Measurements from ENCODE around the gene PRDM15. TPM values are rescaled to one million over a fixed set of nuclear protein-coding genes. Genes with fewer than 3 reads are reported as not detected.

PRDM15 gene
- total RNA-seq, 1 experiment from 2014 or later = 16.7 TPM

- Histone ChIP-seq H3K36me3 (ENCODE audit: insufficient read depth, low read length, poor library complexity, severe bottlenecking) (no peaks in the 10 kb centered on the region), H3K4me1 (ENCODE audit: insufficient read depth, low read length, poor library complexity, severe bottlenecking) (peaks cover 9% of the 10 kb centered on the region), H3K9me3 (ENCODE audit: low read depth, low read length, poor library complexity, severe bottlenecking) (no peaks in the 10 kb centered on the region), H3K27ac (ENCODE audit: low read depth, low read length, poor library complexity, severe bottlenecking) (no peak overlapping the region), H3K27me3 (replicated peaks; ENCODE audit: insufficient read depth, low read depth, low read length, poor library complexity) (peaks cover 3% of the 10 kb centered on the region), H3K4me3 (ENCODE audit: low read depth, low read length, poor library complexity, severe bottlenecking) (no peak overlapping the region)
- ChIA-PET CTCF (no interaction called here), POLR2A (ENCODE audit: low non-redundant PET) (no interaction called here)
- no peak for TF ChIP-seq CTCF (conservative IDR thresholded peaks at IDR 0.05; ENCODE audit: low read depth, low read length)
- TF ChIP-seq EZH2 (IDR thresholded peaks at IDR 0.05; ENCODE audit: borderline replicate concordance, low read depth, low read length, poor library complexity, severe bottlenecking) = no peak
- BruUV-seq (replicated peaks) = no TSS peak
- no peak for DNase-seq (ENCODE audit: low spot score)
- intact Hi-C loops (cut with micrococcal nuclease; ENCODE audit: unreplicated experiment) = no loop called here
These were observed 106.6 kb downstream of the PRDM15 start for GRCh38 chr21:41772351-41773080.

- CTCF ChIA-PET = no interaction called here
- no peak for DNase-seq (ENCODE audit: low spot score)
- no peak overlapping the region for H3K4me3 ChIP-seq (ENCODE audit: low read depth, low read length, poor library complexity, severe bottlenecking)
- POLR2A ChIA-PET (ENCODE audit: low non-redundant PET) = no interaction called here
- H3K27me3 ChIP-seq (replicated peaks; ENCODE audit: insufficient read depth, low read depth, low read length, poor library complexity) = peaks cover 3% of the 10 kb centered on the region
- H3K9me3 ChIP-seq (ENCODE audit: low read depth, low read length, poor library complexity, severe bottlenecking) = no peaks in the 10 kb centered on the region
- no peak overlapping the region for H3K27ac ChIP-seq (ENCODE audit: low read depth, low read length, poor library complexity, severe bottlenecking)
- intact Hi-C loops (cut with micrococcal nuclease; ENCODE audit: unreplicated experiment) = no loop called here
- H3K4me1 ChIP-seq (ENCODE audit: insufficient read depth, low read length, poor library complexity, severe bottlenecking) = peaks cover 12% of the 10 kb centered on the region
- BruUV-seq (replicated peaks) = no TSS peak
- H3K36me3 ChIP-seq (ENCODE audit: insufficient read depth, low read length, poor library complexity, severe bottlenecking) = no peaks in the 10 kb centered on the region
- TF ChIP-seq CTCF (conservative IDR thresholded peaks at IDR 0.05; ENCODE audit: low read depth, low read length) (no peak), EZH2 (IDR thresholded peaks at IDR 0.05; ENCODE audit: borderline replicate concordance, low read depth, low read length, poor library complexity, severe bottlenecking) (no peak)
These were observed 107.6 kb downstream of the PRDM15 start for GRCh38 chr21:41771625-41771945.

- CTCF ChIA-PET = no interaction called here
- Histone ChIP-seq H3K9me3 (ENCODE audit: low read depth, low read length, poor library complexity, severe bottlenecking) (no peaks in the 10 kb centered on the region), H3K27ac (ENCODE audit: low read depth, low read length, poor library complexity, severe bottlenecking) (peak overlapping the region; percentile 11), H3K4me3 (ENCODE audit: low read depth, low read length, poor library complexity, severe bottlenecking) (no peak overlapping the region), H3K4me1 (ENCODE audit: insufficient read depth, low read length, poor library complexity, severe bottlenecking) (peaks cover 12% of the 10 kb centered on the region), H3K36me3 (ENCODE audit: insufficient read depth, low read length, poor library complexity, severe bottlenecking) (no peaks in the 10 kb centered on the region), H3K27me3 (replicated peaks; ENCODE audit: insufficient read depth, low read depth, low read length, poor library complexity) (peaks cover 3% of the 10 kb centered on the region)
- BruUV-seq (replicated peaks) = no TSS peak
- intact Hi-C loops (cut with micrococcal nuclease; ENCODE audit: unreplicated experiment) = no loop called here
- no peak for DNase-seq (ENCODE audit: low spot score)
- POLR2A ChIA-PET (ENCODE audit: low non-redundant PET) = no interaction called here
- TF ChIP-seq EZH2 (IDR thresholded peaks at IDR 0.05; ENCODE audit: borderline replicate concordance, low read depth, low read length, poor library complexity, severe bottlenecking) = no peak
- TF ChIP-seq CTCF (conservative IDR thresholded peaks at IDR 0.05; ENCODE audit: low read depth, low read length) = no peak
These were observed 108.1 kb downstream of the PRDM15 start for GRCh38 chr21:41770901-41771624.

Data from A673 (cell line).